ENCODE measurements around the gene H6PD. TPM values are rescaled to one million over a fixed set of nuclear protein-coding genes. Genes with fewer than 3 reads are reported as not detected.
A peak's percentile ranks its signal among the peaks of the same experiment; 100 is the strongest.

Gene H6PD
- polyA plus RNA-seq, 1 donor (not counting 4 experiments of a cell fraction or from before 2014, with no cell fraction given): 3.3 TPM

DNA sequence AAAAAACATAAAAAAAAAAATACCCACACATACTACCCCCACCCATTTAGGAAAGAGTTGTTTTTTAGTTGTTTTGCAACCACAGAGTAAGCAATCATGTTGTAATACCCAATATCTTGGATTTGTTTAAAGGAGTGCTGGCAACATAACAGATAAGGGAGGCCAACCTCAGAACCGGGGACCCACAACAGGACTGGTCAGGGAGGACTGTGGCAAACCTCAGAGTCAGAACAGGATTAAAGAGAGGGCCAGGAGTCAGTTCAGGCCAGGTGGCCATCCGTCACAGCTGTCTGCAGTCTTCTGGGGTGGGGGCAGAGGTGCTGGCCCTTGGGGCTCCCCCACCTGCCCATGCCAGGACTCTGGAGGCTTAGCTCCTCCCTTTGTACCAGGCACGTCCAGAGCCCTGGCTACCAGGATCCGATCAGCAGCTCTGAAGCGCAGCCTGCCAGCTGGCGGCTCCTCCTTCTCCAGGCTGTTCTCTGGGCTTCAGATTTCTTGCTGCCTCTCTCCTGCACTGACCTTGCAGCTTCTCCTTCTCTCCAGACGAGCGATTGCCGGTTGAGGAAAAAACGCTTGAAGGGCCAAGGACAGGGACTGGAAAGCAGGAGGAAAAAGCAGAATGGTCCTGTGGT, 7.9 kb downstream of the H6PD start:
- Histone ChIP-seq H3K9me1 (ENCODE audit: control insufficient read depth, extremely low read depth, insufficient read depth, low read length) (no peaks in the 10 kb centered on the region), H2AFZ (ENCODE audit: control insufficient read depth, low read length) (no peak overlapping the region), H3K9me3 (ENCODE audit: control insufficient read depth, low read depth, low read length) (no peaks in the 10 kb centered on the region), H3K4me1 (ENCODE audit: control insufficient read depth, extremely low read depth, insufficient read depth, low read length) (peaks cover 7% of the 10 kb centered on the region), H3K4me3 (ENCODE audit: control insufficient read depth in 2 of 3, extremely low read depth in 1 of 3, insufficient read depth in 2 of 3, low read depth in 1 of 3, low read length in 3 of 3) (no peak overlapping the region), H3K9ac (ENCODE audit: control insufficient read depth, extremely low read depth, insufficient read depth, low read length) (no peak overlapping the region), H3K79me2 (ENCODE audit: control insufficient read depth, insufficient read depth, low read length) (no peaks in the 10 kb centered on the region), H4K20me1 (ENCODE audit: control insufficient read depth, extremely low read depth, insufficient read depth, low read length) (no peaks in the 10 kb centered on the region), H3K36me3 (ENCODE audit: control insufficient read depth in 2 of 2, extremely low read depth in 1 of 2, insufficient read depth in 2 of 2, low read length in 2 of 2) (no peaks in the 10 kb centered on the region), H3K27ac (ENCODE audit: control insufficient read depth, insufficient read depth, low read length) (no peak overlapping the region), H3K4me2 (ENCODE audit: control insufficient read depth, extremely low read depth, insufficient read depth, low read depth, low read length) (no peak overlapping the region), H3K27me3 (ENCODE audit: control insufficient read depth, extremely low read depth, insufficient read depth, low read length) (peaks cover 8% of the 10 kb centered on the region)
- FAIRE-seq (peak; percentile 41), DNase-seq (ENCODE audit: low read depth, low spot score) (no peak)
- TF ChIP-seq EZH2 (IDR thresholded peaks at IDR 0.05; ENCODE audit: low read length): no peak
- TF ChIP-seq, protein P1, sequence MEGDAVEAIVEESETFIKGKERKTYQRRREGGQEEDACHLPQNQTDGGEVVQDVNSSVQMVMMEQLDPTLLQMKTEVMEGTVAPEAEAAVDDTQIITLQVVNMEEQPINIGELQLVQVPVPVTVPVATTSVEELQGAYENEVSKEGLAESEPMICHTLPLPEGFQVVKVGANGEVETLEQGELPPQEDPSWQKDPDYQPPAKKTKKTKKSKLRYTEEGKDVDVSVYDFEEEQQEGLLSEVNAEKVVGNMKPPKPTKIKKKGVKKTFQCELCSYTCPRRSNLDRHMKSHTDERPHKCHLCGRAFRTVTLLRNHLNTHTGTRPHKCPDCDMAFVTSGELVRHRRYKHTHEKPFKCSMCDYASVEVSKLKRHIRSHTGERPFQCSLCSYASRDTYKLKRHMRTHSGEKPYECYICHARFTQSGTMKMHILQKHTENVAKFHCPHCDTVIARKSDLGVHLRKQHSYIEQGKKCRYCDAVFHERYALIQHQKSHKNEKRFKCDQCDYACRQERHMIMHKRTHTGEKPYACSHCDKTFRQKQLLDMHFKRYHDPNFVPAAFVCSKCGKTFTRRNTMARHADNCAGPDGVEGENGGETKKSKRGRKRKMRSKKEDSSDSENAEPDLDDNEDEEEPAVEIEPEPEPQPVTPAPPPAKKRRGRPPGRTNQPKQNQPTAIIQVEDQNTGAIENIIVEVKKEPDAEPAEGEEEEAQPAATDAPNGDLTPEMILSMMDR (optimal IDR thresholded peaks at IDR 0.05 in 1 of 3, IDR thresholded peaks at IDR 0.05 in 1 of 3, conservative IDR thresholded peaks at IDR 0.05 in 1 of 3; ENCODE audit: extremely low read depth in 1 of 3, insufficient read depth in 2 of 3, low read length in 3 of 3): no peak
- dilution Hi-C loops (cut with MboI; ENCODE audit: extremely low pct_ligation_motif_present, low sequenced_read_pairs): no loop called here

DNA sequence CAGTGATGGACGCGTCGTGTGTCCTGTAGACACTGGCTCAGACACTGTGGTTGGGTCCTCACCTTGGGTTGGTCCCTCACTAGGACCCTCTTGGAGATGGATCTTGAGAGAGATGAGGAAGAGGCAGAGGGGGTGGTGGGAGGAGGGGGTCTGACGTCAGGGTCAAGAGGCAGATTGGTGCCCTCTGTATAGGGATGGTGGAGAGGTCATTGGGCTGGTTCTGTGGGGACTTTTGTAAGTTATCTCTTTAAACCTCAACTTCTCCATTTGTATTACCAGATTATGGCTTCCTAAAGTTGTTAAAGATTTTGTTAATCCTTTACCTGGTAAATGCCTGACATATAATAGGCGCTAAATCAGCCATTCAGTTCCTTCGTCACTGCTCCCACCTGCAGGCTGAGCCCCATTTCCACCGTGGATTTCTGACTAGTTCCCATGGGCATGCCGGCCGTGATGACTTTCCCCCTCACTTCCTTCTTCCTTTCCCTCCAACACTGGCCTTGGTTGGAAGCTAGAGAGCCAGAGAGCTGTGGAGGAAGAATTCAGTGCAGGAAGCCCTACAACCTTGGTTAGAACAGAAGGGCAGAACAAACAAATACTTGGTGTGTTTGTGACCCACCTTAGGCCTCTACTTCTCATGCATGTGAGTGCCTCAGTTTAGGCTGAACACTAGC, 8.6 kb downstream of the H6PD start:
- TF ChIP-seq, protein P1 (optimal IDR thresholded peaks at IDR 0.05 in 1 of 3, IDR thresholded peaks at IDR 0.05 in 1 of 3, conservative IDR thresholded peaks at IDR 0.05 in 1 of 3; ENCODE audit: extremely low read depth in 1 of 3, insufficient read depth in 2 of 3, low read length in 3 of 3): no peak
- no peak for TF ChIP-seq EZH2 (IDR thresholded peaks at IDR 0.05; ENCODE audit: low read length)
- no peak overlapping the region for H3K4me3 ChIP-seq (ENCODE audit: control insufficient read depth in 2 of 3, extremely low read depth in 1 of 3, insufficient read depth in 2 of 3, low read depth in 1 of 3, low read length in 3 of 3)
- H3K4me2 ChIP-seq (ENCODE audit: control insufficient read depth, extremely low read depth, insufficient read depth, low read depth, low read length): no peak overlapping the region
- H3K27me3 ChIP-seq (ENCODE audit: control insufficient read depth, extremely low read depth, insufficient read depth, low read length): peaks cover 13% of the 10 kb centered on the region
- H3K79me2 ChIP-seq (ENCODE audit: control insufficient read depth, insufficient read depth, low read length): no peaks in the 10 kb centered on the region
- H2AFZ ChIP-seq (ENCODE audit: control insufficient read depth, low read length): no peak overlapping the region
- no peaks in the 10 kb centered on the region for H3K9me3 ChIP-seq (ENCODE audit: control insufficient read depth, low read depth, low read length)
- peaks cover 14% of the 10 kb centered on the region for H3K4me1 ChIP-seq (ENCODE audit: control insufficient read depth, extremely low read depth, insufficient read depth, low read length)
- H4K20me1 ChIP-seq (ENCODE audit: control insufficient read depth, extremely low read depth, insufficient read depth, low read length): no peaks in the 10 kb centered on the region
- DNase-seq (ENCODE audit: low read depth, low spot score) (no peak), FAIRE-seq (no peak)
- no peak overlapping the region for H3K9ac ChIP-seq (ENCODE audit: control insufficient read depth, extremely low read depth, insufficient read depth, low read length)
- no peaks in the 10 kb centered on the region for H3K9me1 ChIP-seq (ENCODE audit: control insufficient read depth, extremely low read depth, insufficient read depth, low read length)
- dilution Hi-C loops (cut with MboI; ENCODE audit: extremely low pct_ligation_motif_present, low sequenced_read_pairs): no loop called here
- H3K27ac ChIP-seq (ENCODE audit: control insufficient read depth, insufficient read depth, low read length): no peak overlapping the region
- H3K36me3 ChIP-seq (ENCODE audit: control insufficient read depth in 2 of 2, extremely low read depth in 1 of 2, insufficient read depth in 2 of 2, low read length in 2 of 2): no peaks in the 10 kb centered on the region

Data from keratinocyte (primary cell).